Heart left ventricle (tissue), 16 donors: Measurements from ENCODE around the gene IL15RA. TPM values are rescaled to one million over a fixed set of nuclear protein-coding genes. Genes with fewer than 3 reads are reported as not detected.

ENCODE experiments used
- ATAC-seq, 4 donors: fragments of 200-7000 bp; cut with Tn5 transposase; one replicate each; pipeline ENCODE4 v1.9.1; 2020 to 2022; ENCODE audit warnings: moderate library complexity in 4 of 4, mild to moderate bottlenecking in 3 of 4, moderate number of reproducible peaks in 1 of 4
- DNase-seq, 5 donors: peaks; one replicate each; pipeline ENCODE4 v3.0.0-alpha.2; 2020
- H3K27ac ChIP-seq, 12 donors: fragments of 200-600 bp; sonication (generic) in 4 of 12; one replicate each; pipeline versions ENCODE4 v1.5.0 to v1.8.0; 2016 to 2022; ENCODE audit warnings: mild to moderate bottlenecking in 2 of 12
- H3K27me3 ChIP-seq, 9 donors: fragments of 200-600 bp; sonication (generic) in 2 of 9; one replicate each; pipeline versions ENCODE4 v1.5.1 to v1.8.0; 2016 to 2022; ENCODE audit warnings: mild to moderate bottlenecking in 3 of 9
- H3K36me3 ChIP-seq, 9 donors: fragments of 200-600 bp; sonication (generic) in 2 of 9; one replicate each; pipeline versions ENCODE4 v1.5.0 to v1.8.0; 2018 to 2022; ENCODE audit warnings: mild to moderate bottlenecking in 2 of 9
- H3K4me1 ChIP-seq, 12 donors: fragments of 200-600 bp; sonication (generic) in 4 of 12; one replicate each; pipeline versions ENCODE4 v1.5.0 to v1.8.0; 2016 to 2022; ENCODE audit warnings: mild to moderate bottlenecking in 3 of 12
- H3K4me3 ChIP-seq, 12 donors: fragments of 200-600 bp; sonication (generic) in 4 of 12; one replicate each; pipeline versions ENCODE4 v1.5.0 to v1.8.0; 2017 to 2022; ENCODE audit warnings: mild to moderate bottlenecking in 9 of 12, moderate library complexity in 4 of 12
- H3K9me3 ChIP-seq, 12 donors: fragments of 200-600 bp; sonication (generic) in 4 of 12; one replicate each; pipeline versions ENCODE4 v1.5.0 to v1.8.0; 2016 to 2022; ENCODE audit warnings: mild to moderate bottlenecking in 1 of 12
- CTCF ChIP-seq, 12 donors: fragments of 200-600 bp; sonication (generic) in 4 of 12; IDR thresholded peaks; one replicate each; pipeline versions ENCODE4 v1.5.0 to v1.8.0; 2018 to 2022; ENCODE audit warnings: antibody characterized with exemption in 12 of 12, mild to moderate bottlenecking in 5 of 12
- POLR2A ChIP-seq, 2 donors: fragments of 450-650 bp; IDR thresholded peaks; one replicate each; pipeline ENCODE4 v1.6.1; 2017; ENCODE audit warnings: antibody characterized with exemption in 2 of 2, mild to moderate bottlenecking in 2 of 2, moderate library complexity in 2 of 2
- WGBS, 4 donors: extraction: QIAGEN DNeasy Blood & Tissue Kit in 2 of 4; methylation state at CpG; one replicate each; pipeline versions ENCODE4 v1.1.5 to v1.1.7; 2013 to 2018; 5-methylcytosine and 5-hydroxymethylcytosine counted together
- intact Hi-C, 10 donors: fragments of 100-400 bp; cut with DNase I; formaldehyde crosslinking; loops; one replicate each; pipeline versions ENCODE4 v1.11.1 to v1.14.2; 2022
- polyA plus RNA-seq, 2 donors: library from polyadenylated mRNA; stranded (reverse); fragments of 200-250 nt; gene quantifications; one replicate each; pipeline ENCODE4 v1.2.3, GENCODE V29; 2013
- total RNA-seq, 9 donors: library from RNA; depleted of rRNA in 2 of 9; stranded (reverse); fragments of >200 nt in 2 of 9; fragmentation: NEBNext Ultra II Directional in 3 of 9; extraction: Animal tissue kit (Norgen Biotek cat#: 25700) in 3 of 9; gene quantifications; one replicate each; pipeline versions ENCODE4 v1.1.0 to v1.2.4, GENCODE V29; 2016 to 2023
- donor health status: ischemic (EF 13 %, LVEDD 7.1; RV severe dilation, severe dysfunction).
- donor health status: healthy with polysubstance abuse.
- donor health status: DM: no; HTN: yes; CAD: no.
- donor health status: DM: no; HTN: no; CAD: no.
- donor health status: ischemic (EF 25% LVEDD 6.9; RV normal size, moderate dysfunction).
- donor health status: ischemic (EF 25% LVEDD 5.7; RV mildly dilated, moderate dysfunction).
- donor health status: healthy.
- donor health status: DM: yes; HTN: yes; CAD: no.
- donor health status: ischemic (EF 35%, LVEDD 5.7; RV mildly dilated, moderate dysfunction).
- donor health status: nonischemic (EF 11% LVEDD 7.7; RV severe dilation, severe dysfunction).
- donor health status: DM: yes; HTN: yes; CAD: no.
- donor health status: PGD.
- donor health status: ischemic (EF 29% LVEDD 5.4; RV normal size, mild dysfunction).
- donor health status: nonischemic (EF 23%, LVEDD 6.1; RV moderate dilation, normal function).

Gene IL15RA
- total and polyA plus RNA-seq, 11 donors = 2.2 to 41.1 (median 6.6) TPM

DNA sequence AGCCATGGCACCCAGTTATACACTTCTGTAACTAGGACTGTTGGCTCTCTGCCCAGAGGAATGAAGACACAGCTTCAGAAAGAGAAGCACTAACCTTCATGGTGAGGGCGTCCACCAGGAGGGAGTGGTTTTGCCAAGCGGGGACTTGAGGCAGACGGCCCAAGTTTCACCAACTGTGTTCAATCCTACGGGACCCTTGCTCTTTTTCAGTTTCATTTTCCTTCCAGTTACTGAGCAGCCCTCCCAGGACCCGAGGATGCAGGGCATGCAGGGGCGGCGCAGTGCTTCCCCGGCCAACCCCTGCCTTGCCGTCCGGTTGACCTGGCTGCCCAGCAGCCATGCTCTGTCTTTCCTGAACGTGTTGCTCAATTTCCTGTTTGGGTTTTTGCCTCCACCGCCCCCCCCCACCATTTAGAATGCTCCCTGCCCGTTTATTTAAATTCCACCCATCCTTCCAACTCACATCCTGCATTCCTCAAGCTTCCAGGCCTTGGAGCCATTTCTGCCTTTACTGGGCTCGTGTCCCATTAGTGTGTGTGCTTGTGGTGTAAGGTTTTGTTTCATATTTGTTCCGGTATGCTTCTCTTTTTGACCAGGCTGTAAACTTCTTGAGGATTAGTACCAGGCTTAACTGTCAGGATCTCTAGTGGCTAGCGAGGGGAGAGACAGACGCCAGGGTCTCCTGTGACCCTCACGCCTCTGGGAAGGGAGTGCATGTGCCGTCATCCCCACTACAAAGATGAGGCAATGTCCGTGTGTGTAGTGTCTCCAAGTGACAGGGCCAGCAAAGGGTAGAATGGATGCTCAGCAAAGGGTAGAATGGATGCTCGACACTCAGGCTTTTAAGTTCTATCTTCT lies 31.6 kb downstream of the IL15RA start:
- Histone ChIP-seq H3K27ac (peak overlapping the region; percentile 73 to 98 (median 88)), H3K4me1 (peaks cover 6 to 79% (median 54%) of the 10 kb centered on the region in 12 donors), H3K9me3 (no peaks in the 10 kb centered on the region), H3K4me3 (peak overlapping the region in 9 of 12 donors; percentile 24 to 54 (median 38)), H3K36me3 (no peaks in the 10 kb centered on the region), H3K27me3 (no peaks in the 10 kb centered on the region)
- WGBS, 4 donors = 44 to 55% (median 49%) methylated on average over 21 of the region's 21 CpGs
- peak; percentile 66 to 82 (median 77) for DNase-seq
- no peak for TF ChIP-seq CTCF (IDR thresholded peaks at IDR 0.05)
- TF ChIP-seq POLR2A (IDR thresholded peaks at IDR 0.05) = peak in 1 of 2 donors; percentile 23
- peak; percentile 18 to 51 (median 36) for ATAC-seq
- intact Hi-C loops = loop anchor here (2.0 to 10.0 kb wide), 7 partner anchors 31 to 143 kb away; partner anchors contain the start of genes RBM17 (in 7 of the 10) and IL15RA (in 1 of the 10)

GRCh38 chr10:5945190-5945509 lies 32.2 kb downstream of the IL15RA start:
- Histone ChIP-seq H3K27ac (peak overlapping the region; percentile 73 to 98 (median 88)), H3K36me3 (no peaks in the 10 kb centered on the region), H3K4me1 (peaks cover 6 to 76% (median 52%) of the 10 kb centered on the region in 12 donors), H3K4me3 (peak overlapping the region in 9 of 12 donors; percentile 24 to 54 (median 38)), H3K27me3 (no peaks in the 10 kb centered on the region), H3K9me3 (no peaks in the 10 kb centered on the region)
- no peak for TF ChIP-seq POLR2A (IDR thresholded peaks at IDR 0.05)
- no peak for TF ChIP-seq CTCF (IDR thresholded peaks at IDR 0.05)
- 78 to 93% (median 87%) methylated on average over 9 of the region's 9 CpGs for WGBS, 4 donors
- DNase-seq = peak in 1 of 5 donors; percentile 33
- ATAC-seq = no peak
- intact Hi-C loops = loop anchor here (2.0 to 10.0 kb wide), 7 partner anchors 32 to 144 kb away; partner anchors contain the start of genes RBM17 (in 7 of the 10) and IL15RA (in 1 of the 10)

DNA sequence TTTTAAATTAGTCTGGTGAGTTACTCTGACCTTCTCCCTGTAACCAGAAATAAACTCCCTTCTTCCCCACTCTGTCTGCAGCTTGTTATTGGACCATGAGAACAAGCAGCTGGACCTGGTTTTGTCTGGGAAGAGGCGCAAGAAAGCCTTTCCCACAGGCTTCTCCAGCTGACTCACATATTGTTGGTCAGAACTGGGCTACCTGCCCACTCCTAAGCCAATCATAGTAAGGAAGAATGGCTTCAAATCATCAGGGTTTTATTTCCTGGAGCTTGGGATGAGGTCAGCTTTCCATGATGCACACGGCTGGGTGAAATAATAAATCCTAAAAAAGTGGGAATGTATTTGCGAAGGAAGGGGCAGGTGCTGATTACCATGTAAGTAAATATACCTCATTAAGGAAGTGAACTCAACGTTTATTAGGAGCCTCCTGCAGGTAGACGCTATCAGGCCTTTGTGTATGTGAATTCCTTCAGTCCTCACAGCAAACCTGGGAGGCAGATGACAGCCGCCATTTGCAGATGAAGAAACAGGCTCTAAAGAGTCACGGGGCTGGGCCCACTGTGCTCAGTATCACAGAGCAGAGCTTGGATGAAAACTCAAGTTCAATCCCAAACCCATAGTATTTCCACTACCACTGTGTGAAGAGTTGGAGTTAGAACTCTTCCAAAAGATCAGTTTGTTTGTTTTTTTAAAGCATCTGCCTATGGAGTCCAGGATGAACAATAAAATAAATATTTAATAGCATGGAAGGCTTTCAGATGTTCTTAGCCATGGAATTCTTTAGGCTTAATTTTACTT lies 32.8 kb downstream of the IL15RA start:
- TF ChIP-seq POLR2A (IDR thresholded peaks at IDR 0.05) (no peak), CTCF (IDR thresholded peaks at IDR 0.05) (no peak)
- Histone ChIP-seq H3K36me3 (no peaks in the 10 kb centered on the region), H3K27ac (peak overlapping the region; percentile 73 to 98 (median 88)), H3K4me1 (peaks cover 6 to 76% (median 52%) of the 10 kb centered on the region in 12 donors), H3K9me3 (no peaks in the 10 kb centered on the region), H3K27me3 (no peaks in the 10 kb centered on the region), H3K4me3 (peak overlapping the region in 6 of 12 donors; percentile 26 to 54 (median 44))
- 46 to 65% (median 52%) methylated on average over 7 of the region's 7 CpGs for WGBS, 4 donors
- ATAC-seq (peak; percentile 73 to 82 (median 78)), DNase-seq (peak in 4 of 5 donors; percentile 86 to 90 (median 89))
- intact Hi-C loops = loop anchor here (2.0 to 10.0 kb wide), 7 partner anchors 32 to 144 kb away; partner anchors contain the start of genes RBM17 (in 7 of the 10) and IL15RA (in 1 of the 10)
